Cardiac ventricle fibroblast (primary cell): ENCODE measurements around the gene SSX4. TPM values are rescaled to one million over a fixed set of nuclear protein-coding genes. Genes with fewer than 3 reads are reported as not detected.

ENCODE experiments used
- total RNA-seq: library from RNA; depleted of rRNA; stranded (reverse); fragments of >200 nt; gene quantifications from 2 replicates; pipeline ENCODE4 v1.2.3, GENCODE V29; 2015

SSX4 gene, protein sequence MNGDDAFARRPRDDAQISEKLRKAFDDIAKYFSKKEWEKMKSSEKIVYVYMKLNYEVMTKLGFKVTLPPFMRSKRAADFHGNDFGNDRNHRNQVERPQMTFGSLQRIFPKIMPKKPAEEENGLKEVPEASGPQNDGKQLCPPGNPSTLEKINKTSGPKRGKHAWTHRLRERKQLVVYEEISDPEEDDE
- total RNA-seq = not detected in 2 replicates

DNA sequence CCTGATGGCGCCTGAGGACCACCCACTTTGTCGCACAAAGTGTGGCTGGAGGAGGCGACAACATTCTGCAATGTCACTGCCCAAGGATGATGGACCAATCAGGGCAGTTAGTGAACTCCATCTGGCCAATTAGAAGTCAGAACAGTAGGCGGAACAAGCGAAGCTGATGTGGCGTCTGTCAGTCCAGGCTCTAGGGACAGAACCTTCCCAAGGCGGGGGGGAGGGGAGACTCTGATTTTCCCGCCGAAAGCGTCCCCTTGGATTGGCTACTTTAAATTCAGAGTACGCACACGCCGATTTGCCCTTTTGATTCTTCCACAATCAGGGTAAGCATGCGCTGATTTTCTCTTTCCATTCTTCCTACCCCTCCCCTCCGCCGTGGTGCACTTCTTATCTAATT lies at the start of gene SSX4:
Gene SSX4, plus strand, starts transcription at position 301 of the 400 bp plus-strand sequence. CDS start 515 bp downstream, outside the sequence.

DNA sequence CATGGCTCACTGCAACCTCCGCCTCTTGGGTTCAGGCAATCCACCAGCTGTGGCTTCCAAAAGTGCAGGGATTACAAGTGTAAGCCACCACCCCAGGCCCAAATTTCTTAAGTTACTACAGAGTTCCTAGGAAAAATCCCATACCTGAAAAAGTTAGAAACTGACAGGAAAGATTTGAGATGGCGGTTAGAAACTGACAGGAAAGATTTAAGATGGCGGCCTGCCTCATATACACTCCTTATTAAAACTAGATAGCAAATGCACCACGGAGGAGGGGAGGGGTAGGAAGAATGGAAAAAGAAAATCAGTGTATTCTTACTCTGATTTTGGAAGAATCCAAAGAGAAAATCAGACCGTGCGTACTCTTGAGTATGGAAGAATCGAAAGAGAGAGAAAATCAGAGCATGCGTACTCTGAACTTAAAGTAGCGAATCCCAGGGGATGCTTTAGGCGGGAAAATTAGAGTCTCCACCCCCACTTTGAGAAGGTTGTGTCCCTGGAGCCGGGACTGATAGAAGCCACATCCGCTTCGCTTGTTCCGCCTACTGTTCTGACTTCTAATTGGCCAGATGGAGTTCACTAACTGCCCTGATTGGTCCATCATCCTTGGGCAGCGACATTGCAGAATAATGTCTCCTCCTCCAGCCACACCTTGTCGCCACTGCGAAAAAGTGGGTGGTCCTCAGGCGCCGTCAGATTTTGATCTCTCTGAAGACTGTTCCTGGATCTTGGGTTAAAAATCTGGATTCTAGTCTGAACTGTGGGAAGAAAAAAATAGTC lies 26.8 kb upstream of the SSX4 start, which contains the start of gene SSX3:
Gene SSX3, minus strand, starts transcription at position 389 of the 780 bp plus-strand sequence. CDS start 1,454 bp downstream, outside the sequence.

GRCh38 chrX:48411860-48412259 lies 28.5 kb downstream of the SSX4 start, which contains the start of gene SSX4B:
SSX4B (minus strand) TSS chrX:48411960; CDS start chrX:48411372, 588 bp downstream.

Other genes starting within 250 kb of the SSX4 start
- not detected in 2 replicates for gene SSX5, start 186.7 kb upstream of the SSX4 start, total RNA-seq
- not detected in 2 replicates for gene SSX1, start 128.1 kb upstream of the SSX4 start, total RNA-seq
- not detected in 2 replicates for gene SSX3, start 26.8 kb upstream of the SSX4 start, total RNA-seq
- gene SSX4B, start 28.4 kb downstream of the SSX4 start, total RNA-seq = not detected in 2 replicates
- gene SLC38A5, start 86.7 kb downstream of the SSX4 start, total RNA-seq = 8.7 and 8.9 TPM in 2 replicates
- 36.4 and 49.6 TPM in 2 replicates for gene FTSJ1, start 92.7 kb downstream of the SSX4 start, total RNA-seq
- 10.8 and 15.1 TPM in 2 replicates for gene PORCN, start 125.5 kb downstream of the SSX4 start, total RNA-seq
- gene EBP, start 138.3 kb downstream of the SSX4 start, total RNA-seq = 21.5 and 27.0 TPM in 2 replicates
- 10.6 and 12.0 TPM in 2 replicates for gene TBC1D25, start 156.2 kb downstream of the SSX4 start, total RNA-seq
- 161 and 182 TPM in 2 replicates for gene RBM3, start 190.9 kb downstream of the SSX4 start, total RNA-seq
- gene WDR13, start 214.0 kb downstream of the SSX4 start, total RNA-seq = 75.8 and 109 TPM in 2 replicates